Liver (tissue), 3 donors: ENCODE results near the gene PCED1B.

ENCODE experiments used
- JUND ChIP-seq, 2 donors: IDR thresholded peaks; 2 replicates each; pipeline ENCODE4 v1.6.1; 2016; ENCODE audit warnings: antibody characterized with exemption in 2 of 2
- RAD21 ChIP-seq, 2 donors: IDR thresholded peaks; 2 replicates each; pipeline ENCODE4 v1.6.1; 2016; ENCODE audit warnings: antibody characterized with exemption in 2 of 2, mild to moderate bottlenecking in 2 of 2
- SP1 ChIP-seq: IDR thresholded peaks from 2 replicates; pipeline ENCODE4 v1.6.1; 2018; ENCODE audit warnings: antibody characterized with exemption, mild to moderate bottlenecking
- YY1 ChIP-seq: IDR thresholded peaks from 2 replicates; pipeline ENCODE4 v1.6.1; 2016; ENCODE audit warnings: antibody characterized with exemption, mild to moderate bottlenecking
- TF ChIP-seq, protein P1 (sequence below): fragments of 150-350 bp; IDR thresholded peaks from 2 replicates; pipeline ENCODE4 v1.5.1; 2017; ENCODE audit warnings: improper control_type of control experiment, low read depth, low read length; ENCODE audit not compliant: missing input control
- TF ChIP-seq, protein P2 (sequence below): IDR thresholded peaks from 2 replicates; pipeline ENCODE4 v1.6.1; 2016; ENCODE audit warnings: antibody characterized with exemption
- TF ChIP-seq, protein P3 (sequence below): IDR thresholded peaks from 2 replicates; pipeline ENCODE4 v1.6.1; 2016; ENCODE audit warnings: antibody characterized with exemption
- donor health status: healthy.
- donor health status: healthy.

DNA sequence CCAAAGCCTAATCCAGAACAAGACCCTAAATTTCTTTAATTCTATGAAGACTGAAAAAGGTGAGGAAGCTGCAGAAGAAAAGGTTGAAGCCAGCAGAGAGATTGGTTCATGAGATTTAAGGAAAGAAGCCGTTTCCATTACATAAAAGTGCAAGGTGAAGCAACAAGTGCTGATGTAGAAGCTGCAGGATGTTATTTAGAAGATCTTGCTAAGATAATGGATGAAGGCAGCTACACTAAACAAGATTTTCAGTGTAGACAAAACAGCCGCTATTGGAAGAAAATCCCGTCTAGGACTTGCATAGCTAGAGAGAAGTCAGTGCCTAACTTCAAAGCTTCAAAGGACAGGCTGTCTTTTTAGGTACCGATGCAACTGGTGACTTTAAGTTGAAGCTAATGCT lies 65.8 kb downstream of the PCED1B start:
- TF ChIP-seq, protein P1, sequence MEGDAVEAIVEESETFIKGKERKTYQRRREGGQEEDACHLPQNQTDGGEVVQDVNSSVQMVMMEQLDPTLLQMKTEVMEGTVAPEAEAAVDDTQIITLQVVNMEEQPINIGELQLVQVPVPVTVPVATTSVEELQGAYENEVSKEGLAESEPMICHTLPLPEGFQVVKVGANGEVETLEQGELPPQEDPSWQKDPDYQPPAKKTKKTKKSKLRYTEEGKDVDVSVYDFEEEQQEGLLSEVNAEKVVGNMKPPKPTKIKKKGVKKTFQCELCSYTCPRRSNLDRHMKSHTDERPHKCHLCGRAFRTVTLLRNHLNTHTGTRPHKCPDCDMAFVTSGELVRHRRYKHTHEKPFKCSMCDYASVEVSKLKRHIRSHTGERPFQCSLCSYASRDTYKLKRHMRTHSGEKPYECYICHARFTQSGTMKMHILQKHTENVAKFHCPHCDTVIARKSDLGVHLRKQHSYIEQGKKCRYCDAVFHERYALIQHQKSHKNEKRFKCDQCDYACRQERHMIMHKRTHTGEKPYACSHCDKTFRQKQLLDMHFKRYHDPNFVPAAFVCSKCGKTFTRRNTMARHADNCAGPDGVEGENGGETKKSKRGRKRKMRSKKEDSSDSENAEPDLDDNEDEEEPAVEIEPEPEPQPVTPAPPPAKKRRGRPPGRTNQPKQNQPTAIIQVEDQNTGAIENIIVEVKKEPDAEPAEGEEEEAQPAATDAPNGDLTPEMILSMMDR, result no peak
- no peak for TF ChIP-seq YY1
- TF ChIP-seq, protein P2, sequence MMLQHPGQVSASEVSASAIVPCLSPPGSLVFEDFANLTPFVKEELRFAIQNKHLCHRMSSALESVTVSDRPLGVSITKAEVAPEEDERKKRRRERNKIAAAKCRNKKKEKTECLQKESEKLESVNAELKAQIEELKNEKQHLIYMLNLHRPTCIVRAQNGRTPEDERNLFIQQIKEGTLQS, result no peak
- no peak for TF ChIP-seq RAD21 (IDR thresholded peaks at IDR 0.05)
- no peak for TF ChIP-seq JUND (IDR thresholded peaks at IDR 0.05)
- TF ChIP-seq, protein P3, sequence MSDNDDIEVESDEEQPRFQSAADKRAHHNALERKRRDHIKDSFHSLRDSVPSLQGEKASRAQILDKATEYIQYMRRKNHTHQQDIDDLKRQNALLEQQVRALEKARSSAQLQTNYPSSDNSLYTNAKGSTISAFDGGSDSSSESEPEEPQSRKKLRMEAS, result no peak
- no peak for TF ChIP-seq SP1
